ENCODE data around the gene ADAMTSL3.

GRCh38 chr15:83767741-83768140 is 113.8 kb downstream of the ADAMTSL3 start:
- no peak for TF ChIP-seq CTCF (IDR thresholded peaks at IDR 0.05)
- TF ChIP-seq POLR2A (IDR thresholded peaks at IDR 0.05): no peak

Data from heart left ventricle (tissue), 13 donors.